Naive B cell (primary cell): ENCODE data around the gene C14orf180. TPM values are rescaled to one million over a fixed set of nuclear protein-coding genes. Genes with fewer than 3 reads are reported as not detected.
A peak's percentile ranks its signal among the peaks of the same experiment; 100 is the strongest.

Experiments
- ATAC-seq, 2 donors: fragments of 150-1000 bp; cut with Tn5 transposase; 2 replicates each; pipeline ENCODE4 v1.10.0; 2021; ENCODE audit warnings: low read depth in 2 of 2, mild to moderate bottlenecking in 2 of 2, moderate library complexity in 2 of 2
- DNase-seq: peaks from one replicate; pipeline ENCODE4 v3.0.0; 2022
- H3K27ac Mint-ChIP-seq, 6 donors: one replicate each; pipeline ENCODE4 v1.8.0; 2020 to 2022; ENCODE audit warnings: mild to moderate bottlenecking in 6 of 6, mixed read lengths in 6 of 6, moderate library complexity in 5 of 6, inconsistent platforms in 2 of 6
- H3K27me3 Mint-ChIP-seq, 3 donors: one replicate each; pipeline ENCODE4 v1.8.0; 2021 to 2022; ENCODE audit warnings: mixed read lengths in 3 of 3, mild to moderate bottlenecking in 1 of 3
- H3K36me3 Mint-ChIP-seq, 2 donors: one replicate each; pipeline ENCODE4 v1.8.0; 2020 to 2022; ENCODE audit warnings: mixed read lengths in 2 of 2, inconsistent platforms in 1 of 2, mild to moderate bottlenecking in 1 of 2
- H3K4me1 Mint-ChIP-seq, 3 donors: one replicate each; pipeline ENCODE4 v1.8.0; 2020 to 2022; ENCODE audit warnings: mixed read lengths in 3 of 3, inconsistent platforms in 1 of 3, mild to moderate bottlenecking in 1 of 3, moderate library complexity in 1 of 3
- H3K4me3 Mint-ChIP-seq, 8 donors: one replicate each; pipeline ENCODE4 v1.8.0; 2020 to 2022; ENCODE audit warnings: mild to moderate bottlenecking in 8 of 8, mixed read lengths in 8 of 8, moderate library complexity in 8 of 8, inconsistent platforms in 2 of 8
- H3K9me3 Mint-ChIP-seq, 7 donors: one replicate each; pipeline ENCODE4 v1.8.0; 2020 to 2022; ENCODE audit warnings: mixed read lengths in 7 of 7, mild to moderate bottlenecking in 5 of 7, inconsistent platforms in 2 of 7, moderate library complexity in 1 of 7
- polyA plus RNA-seq, 6 donors: library from polyadenylated mRNA; unstranded; fragments of 300-500 nt; fragmentation: Illumina TruSeq; gene quantifications; one replicate each; pipeline ENCODE4 v1.2.3, GENCODE V29; 2021; ENCODE audit warnings: low read depth in 6 of 6

C14orf180 gene
- polyA plus RNA-seq, 6 donors from 2014 or later = not detected

DNA sequence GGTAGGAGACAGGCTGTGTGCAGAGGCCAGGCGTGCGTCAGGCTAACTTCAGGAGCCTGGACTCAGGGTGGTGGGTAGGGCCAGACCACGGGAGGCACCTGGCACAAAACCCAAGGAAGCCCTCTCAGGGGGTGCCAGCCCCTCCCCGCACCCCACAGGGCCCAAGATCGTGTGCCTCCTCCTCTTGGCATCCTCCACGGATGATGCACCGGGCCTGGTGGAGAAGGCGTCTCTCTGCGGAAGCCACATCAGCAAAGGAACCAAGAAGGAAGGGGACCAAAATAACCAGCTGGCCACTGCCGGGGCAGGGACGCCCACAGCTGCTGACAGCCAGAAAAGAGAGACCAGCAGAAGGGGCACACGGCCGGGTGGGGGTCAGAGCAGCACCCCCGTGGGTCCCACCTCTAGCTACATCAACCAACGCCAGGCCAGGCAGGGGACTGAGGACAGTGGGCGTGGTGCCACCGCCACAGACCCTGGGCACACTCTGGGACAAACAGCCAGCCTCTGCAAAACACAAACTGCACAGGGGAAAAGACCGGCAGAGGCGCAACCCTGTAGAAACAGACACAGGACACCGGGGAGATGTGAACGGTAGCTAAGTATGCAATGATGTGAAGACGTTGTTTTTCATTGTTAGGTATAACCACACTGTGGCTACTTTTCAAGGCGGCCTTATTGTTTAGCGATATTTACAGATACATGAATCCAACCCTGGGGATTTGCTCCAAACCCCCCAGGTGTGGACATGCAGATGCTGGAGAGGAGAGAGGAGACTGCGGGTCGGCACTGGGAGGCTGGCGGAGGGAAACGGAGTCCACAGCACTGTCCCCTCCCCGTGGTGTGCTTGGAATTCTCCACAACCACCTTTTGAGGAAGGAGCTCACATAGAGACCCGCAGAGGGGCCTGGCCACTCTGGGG, 26.1 kb upstream of the C14orf180 start:
- no peak overlapping the region for H3K27ac Mint-ChIP-seq
- H3K4me3 Mint-ChIP-seq = no peak overlapping the region
- peaks cover 0 to 8% (median 0%) of the 10 kb centered on the region in 7 donors for H3K9me3 Mint-ChIP-seq
- DNase-seq (no peak), ATAC-seq (no peak)
- H3K27me3 Mint-ChIP-seq = peaks cover 16 to 24% (median 17%) of the 10 kb centered on the region in 3 donors
- no peaks in the 10 kb centered on the region for H3K36me3 Mint-ChIP-seq
- no peaks in the 10 kb centered on the region for H3K4me1 Mint-ChIP-seq

DNA sequence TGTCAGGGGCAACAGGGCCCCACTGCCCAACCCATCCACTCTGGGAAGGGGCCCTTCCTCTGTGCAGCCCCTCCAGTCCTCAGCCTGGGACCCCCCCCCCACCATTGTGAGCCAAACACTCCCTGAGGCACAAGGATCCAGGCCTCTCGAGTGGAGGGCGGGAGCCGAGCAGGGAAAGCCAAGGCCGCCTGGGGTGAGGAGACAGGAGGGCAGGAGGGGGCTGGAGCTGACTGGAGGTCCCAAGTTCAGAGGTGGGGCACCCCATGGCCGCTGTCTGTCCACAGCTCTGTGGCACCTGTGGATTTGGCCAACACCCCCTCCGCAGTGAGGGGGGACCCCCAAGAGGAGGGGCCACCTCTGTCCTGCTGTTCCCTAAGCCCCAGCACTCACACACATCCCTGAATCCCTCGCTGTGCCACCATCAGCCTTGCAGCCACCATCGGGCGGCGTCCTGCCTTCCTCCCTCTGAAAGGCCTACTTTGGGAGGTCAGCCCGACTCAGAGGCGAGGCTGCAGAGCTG, 25.4 kb upstream of the C14orf180 start:
- no peak for DNase-seq

DNA sequence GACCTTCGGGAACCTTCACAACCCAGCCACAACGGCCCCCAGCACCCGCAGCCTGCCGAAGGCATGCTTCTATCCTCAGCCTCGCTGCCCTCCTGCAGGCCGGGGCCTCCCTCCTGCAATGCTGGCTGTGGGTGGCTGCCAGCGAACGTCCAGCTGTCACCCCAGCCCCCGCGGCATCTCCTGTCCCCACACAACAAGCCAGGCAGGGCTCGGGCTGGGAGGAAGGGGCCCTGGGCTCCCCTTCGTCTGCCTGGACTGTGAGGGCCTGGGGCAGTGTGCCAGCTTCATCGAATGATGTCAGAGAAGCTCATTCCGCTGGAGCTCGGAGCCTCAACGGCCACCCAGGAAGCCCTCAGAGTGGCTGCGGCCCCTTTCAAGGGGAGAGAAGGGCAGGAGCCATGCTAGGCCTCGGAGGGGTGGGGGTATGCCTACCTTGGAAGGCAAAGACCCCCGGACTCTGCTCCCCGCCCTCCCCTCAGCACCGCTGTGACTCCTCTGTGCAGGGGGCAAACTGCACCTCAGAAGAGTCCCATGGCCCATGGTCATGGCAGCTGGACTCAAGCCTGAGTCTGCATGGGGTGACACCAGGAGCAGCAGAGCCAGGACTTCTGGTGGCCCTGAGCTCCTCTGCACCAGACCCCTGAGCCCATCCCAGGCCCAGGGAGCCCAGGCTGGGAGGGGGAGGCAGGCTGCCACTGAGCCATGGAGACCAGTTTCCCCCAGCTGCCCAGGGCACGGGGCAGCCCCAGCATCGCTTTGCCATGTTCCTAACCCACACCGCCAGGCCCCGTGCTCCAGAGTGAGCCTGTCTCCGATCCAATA, 24.7 kb upstream of the C14orf180 start:
- no peak overlapping the region for H3K4me3 Mint-ChIP-seq
- DNase-seq (no peak), ATAC-seq (no peak)
- H3K4me1 Mint-ChIP-seq = no peaks in the 10 kb centered on the region
- peaks cover 0 to 8% (median 0%) of the 10 kb centered on the region in 7 donors for H3K9me3 Mint-ChIP-seq
- peak overlapping the region in 1 of 6 donors; percentile 18 for H3K27ac Mint-ChIP-seq
- peaks cover 16 to 23% (median 16%) of the 10 kb centered on the region in 3 donors for H3K27me3 Mint-ChIP-seq
- H3K36me3 Mint-ChIP-seq = no peaks in the 10 kb centered on the region

More for the DNA sequence above, 25.4 kb upstream of the C14orf180 start:
- H3K4me1 Mint-ChIP-seq = no peaks in the 10 kb centered on the region
- no peaks in the 10 kb centered on the region for H3K36me3 Mint-ChIP-seq
- H3K27ac Mint-ChIP-seq = no peak overlapping the region
- no peak for ATAC-seq
- H3K9me3 Mint-ChIP-seq = peaks cover 0 to 8% (median 0%) of the 10 kb centered on the region in 7 donors
- H3K4me3 Mint-ChIP-seq = no peak overlapping the region
- peaks cover 16 to 24% (median 17%) of the 10 kb centered on the region in 3 donors for H3K27me3 Mint-ChIP-seq

DNA sequence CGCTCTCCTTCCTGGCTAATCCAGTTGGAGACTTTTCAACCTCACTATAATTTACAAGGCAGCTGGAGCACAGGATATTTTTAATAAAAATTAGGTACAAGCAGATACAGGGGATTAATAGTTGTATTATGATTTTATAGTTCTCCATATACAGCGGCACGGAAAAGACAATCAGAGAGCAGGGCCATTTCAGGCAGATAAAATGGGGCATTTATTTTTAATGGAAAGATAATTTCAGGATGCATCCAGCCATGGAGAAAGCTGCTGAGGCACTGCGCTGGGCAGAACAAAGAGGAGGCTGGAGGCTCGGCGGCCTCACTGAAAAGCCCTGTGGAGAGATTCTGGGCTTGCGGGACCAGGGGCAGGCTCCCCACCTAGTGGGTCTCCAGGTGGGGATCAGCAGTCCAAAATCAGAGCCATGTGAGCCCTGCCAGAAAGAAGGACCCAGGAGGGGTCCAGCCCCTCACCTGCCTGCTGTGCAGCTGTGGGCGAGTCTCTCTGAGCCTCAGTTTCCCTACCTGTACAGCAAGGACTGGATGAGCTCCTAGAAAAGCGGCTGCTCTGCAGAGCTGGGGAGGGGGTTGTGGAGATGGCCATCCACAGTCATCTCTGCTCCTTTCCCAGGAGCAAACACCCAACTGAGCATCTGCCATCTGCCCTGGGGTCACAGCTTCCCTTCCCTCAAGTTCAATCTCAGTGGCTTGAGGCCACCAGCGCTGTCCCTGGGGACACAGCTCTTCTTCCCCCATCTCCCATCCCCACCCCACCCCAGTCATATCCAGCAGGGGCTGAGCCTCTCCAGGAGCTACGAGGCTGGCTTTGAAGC, 23.9 kb upstream of the C14orf180 start:
- ATAC-seq = no peak
- Mint-ChIP-seq H3K4me3 (no peak overlapping the region), H3K4me1 (no peaks in the 10 kb centered on the region), H3K9me3 (no peaks in the 10 kb centered on the region), H3K36me3 (no peaks in the 10 kb centered on the region), H3K27me3 (peaks cover 11 to 21% (median 17%) of the 10 kb centered on the region in 3 donors), H3K27ac (no peak overlapping the region)
- DNase-seq = no peak

DNA sequence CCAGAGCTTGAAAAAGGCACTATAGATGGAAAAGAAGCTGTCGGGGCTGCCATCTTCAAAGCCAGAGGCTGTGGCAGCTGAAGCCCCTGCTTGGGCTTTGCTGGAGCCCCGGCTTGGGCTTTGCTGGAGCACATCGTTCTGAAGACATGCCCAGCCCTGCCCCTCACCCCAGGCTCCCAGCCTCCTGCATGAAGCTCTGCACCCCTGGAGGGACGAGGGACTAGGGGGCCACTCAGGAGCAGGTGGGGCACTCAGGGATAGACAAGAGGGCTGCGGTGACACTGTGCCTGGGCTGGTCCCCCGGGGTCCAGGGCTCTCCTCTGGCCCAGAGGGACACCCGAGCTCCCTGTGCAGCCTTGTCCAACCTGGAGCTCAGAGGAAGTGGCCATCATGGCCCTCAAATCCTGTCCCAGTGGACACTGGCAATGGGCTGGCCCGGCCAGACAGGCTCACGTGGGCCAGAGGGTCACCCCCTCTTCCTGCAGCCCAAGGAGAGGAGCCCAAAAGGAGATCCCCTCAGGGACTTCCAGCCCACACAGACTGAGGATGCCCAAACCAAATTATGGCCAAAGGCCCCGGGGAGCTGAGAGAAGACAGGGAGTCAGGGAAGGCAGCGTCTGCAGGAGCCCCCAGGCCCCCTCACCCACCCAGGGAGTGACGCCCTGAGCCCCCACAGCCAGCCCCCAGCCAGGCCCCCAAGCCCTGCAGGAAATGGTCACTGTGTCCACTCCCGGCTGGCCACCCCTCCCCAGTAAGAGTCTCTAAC, 23.1 kb upstream of the C14orf180 start:
- Mint-ChIP-seq H3K4me3 (no peak overlapping the region), H3K27me3 (peaks cover 7 to 27% (median 20%) of the 10 kb centered on the region in 3 donors), H3K27ac (no peak overlapping the region), H3K9me3 (no peaks in the 10 kb centered on the region), H3K36me3 (no peaks in the 10 kb centered on the region), H3K4me1 (no peaks in the 10 kb centered on the region)
- no peak for DNase-seq
- ATAC-seq = no peak

DNA sequence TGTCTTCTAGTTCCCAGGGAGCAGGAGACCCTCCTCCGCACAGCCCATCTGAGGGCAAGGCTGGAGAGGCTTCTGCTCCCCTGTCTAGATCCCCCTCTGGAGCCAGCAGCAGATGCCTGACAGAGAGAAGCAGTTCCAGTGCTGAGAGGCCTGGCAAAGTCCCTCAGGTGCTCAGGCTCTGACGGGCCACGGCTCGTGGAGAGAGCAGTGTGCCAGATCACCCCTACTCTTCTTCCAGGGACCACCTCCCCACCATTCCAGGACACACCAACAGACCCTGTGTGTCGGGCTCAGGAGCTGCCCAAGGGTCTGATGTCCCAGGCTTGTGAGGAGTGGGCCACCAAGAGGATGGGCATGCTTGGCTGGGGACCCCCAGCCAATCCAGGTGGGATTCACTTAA, 22.5 kb upstream of the C14orf180 start:
- Mint-ChIP-seq H3K27me3 (peaks cover 7 to 29% (median 27%) of the 10 kb centered on the region in 3 donors), H3K4me1 (peaks cover 0 to 3% (median 0%) of the 10 kb centered on the region in 3 donors), H3K36me3 (no peaks in the 10 kb centered on the region), H3K9me3 (no peaks in the 10 kb centered on the region), H3K4me3 (no peak overlapping the region), H3K27ac (peak overlapping the region in 1 of 6 donors; percentile 22)
- ATAC-seq (no peak), DNase-seq (no peak)

DNA sequence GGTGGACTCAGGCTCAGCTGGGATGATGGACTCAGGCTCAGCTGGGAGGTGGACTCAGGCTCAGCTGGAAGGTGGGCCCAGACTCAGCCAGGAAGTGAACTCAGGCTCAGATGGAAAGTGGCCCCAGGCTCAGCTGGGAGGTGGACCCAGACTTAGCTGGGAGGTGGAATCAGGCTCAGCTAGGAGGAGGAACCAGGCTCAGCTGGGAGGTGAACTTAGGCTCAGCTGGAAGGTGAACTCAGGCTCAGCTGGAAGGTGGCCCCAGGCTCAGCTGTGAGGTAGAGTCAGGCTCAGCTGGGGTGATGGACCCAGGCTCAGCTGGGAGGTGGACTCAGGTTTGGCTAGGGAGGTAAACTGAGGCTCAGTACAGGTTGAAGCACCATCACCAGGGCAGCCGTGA, 21.8 kb upstream of the C14orf180 start:
- peaks cover 0 to 3% (median 0%) of the 10 kb centered on the region in 3 donors for H3K4me1 Mint-ChIP-seq
- no peaks in the 10 kb centered on the region for H3K9me3 Mint-ChIP-seq
- no peak overlapping the region for H3K4me3 Mint-ChIP-seq
- peak overlapping the region in 1 of 6 donors; percentile 11 for H3K27ac Mint-ChIP-seq
- DNase-seq (no peak), ATAC-seq (no peak)
- H3K27me3 Mint-ChIP-seq = peaks cover 7 to 27% (median 23%) of the 10 kb centered on the region in 3 donors
- no peaks in the 10 kb centered on the region for H3K36me3 Mint-ChIP-seq

- Mint-ChIP-seq H3K27me3 (peaks cover 6 to 24% (median 23%) of the 10 kb centered on the region in 3 donors), H3K9me3 (no peaks in the 10 kb centered on the region), H3K27ac (no peak overlapping the region), H3K36me3 (no peaks in the 10 kb centered on the region), H3K4me1 (peaks cover 0 to 3% (median 3%) of the 10 kb centered on the region in 3 donors), H3K4me3 (no peak overlapping the region)
- DNase-seq = no peak
- ATAC-seq = no peak
These were observed 21.1 kb upstream of the C14orf180 start for GRCh38 chr14:104558231-104559027.

- no peak overlapping the region for H3K27ac Mint-ChIP-seq
- no peak overlapping the region for H3K4me3 Mint-ChIP-seq
- H3K9me3 Mint-ChIP-seq = no peaks in the 10 kb centered on the region
- H3K4me1 Mint-ChIP-seq = peaks cover 5 to 11% (median 6%) of the 10 kb centered on the region in 3 donors
- ATAC-seq (no peak), DNase-seq (no peak)
- peaks cover 3 to 30% (median 25%) of the 10 kb centered on the region in 3 donors for H3K27me3 Mint-ChIP-seq
- H3K36me3 Mint-ChIP-seq = no peaks in the 10 kb centered on the region
These were observed 20.3 kb upstream of the C14orf180 start for GRCh38 chr14:104559028-104559803.

- no peaks in the 10 kb centered on the region for H3K9me3 Mint-ChIP-seq
- no peak for DNase-seq
- no peak for ATAC-seq
- peaks cover 3 to 35% (median 31%) of the 10 kb centered on the region in 3 donors for H3K27me3 Mint-ChIP-seq
- no peak overlapping the region for H3K27ac Mint-ChIP-seq
- no peaks in the 10 kb centered on the region for H3K36me3 Mint-ChIP-seq
- H3K4me3 Mint-ChIP-seq = no peak overlapping the region
- peaks cover 5 to 12% (median 6%) of the 10 kb centered on the region in 3 donors for H3K4me1 Mint-ChIP-seq
These were observed 19.6 kb upstream of the C14orf180 start for GRCh38 chr14:104559804-104560585.
